Skeletal muscle tissue (tissue), 4 donors: Measurements from ENCODE around the gene GALNT18. TPM values are rescaled to one million over a fixed set of nuclear protein-coding genes. Genes with fewer than 3 reads are reported as not detected.
"Not testable (repeated sequence)": the region's sequence is repeated elsewhere in the genome, so short reads cannot be mapped to it uniquely, and the experiment has no call there.

ENCODE experiments used
- H3K27ac ChIP-seq: one replicate; pipeline ENCODE4 v1.7.0; 2013; ENCODE audit warnings: mild to moderate bottlenecking, low read depth, low read length, inconsistent platforms
- H3K27me3 ChIP-seq, 3 donors: one replicate each; pipeline ENCODE4 v1.7.0; 2013; ENCODE audit warnings: low read length in 3 of 3; ENCODE audit not compliant: control insufficient read depth in 3 of 3, insufficient read depth in 3 of 3
- H3K36me3 ChIP-seq, 3 donors: one replicate each; pipeline ENCODE4 v1.7.0; 2013; ENCODE audit warnings: low read length in 3 of 3; ENCODE audit not compliant: control insufficient read depth in 3 of 3, insufficient read depth in 3 of 3
- H3K4me1 ChIP-seq, 3 donors: one replicate each; pipeline ENCODE4 v1.7.0; 2013; ENCODE audit warnings: low read length in 3 of 3, mild to moderate bottlenecking in 3 of 3; ENCODE audit not compliant: control insufficient read depth in 3 of 3, insufficient read depth in 3 of 3
- H3K4me3 ChIP-seq, 3 donors: one replicate each; pipeline ENCODE4 v1.7.0; 2013; ENCODE audit warnings: low read length in 3 of 3
- H3K9ac ChIP-seq, 3 donors: one replicate each; pipeline ENCODE4 v1.7.0; 2013; ENCODE audit warnings: low read length in 3 of 3, mild to moderate bottlenecking in 3 of 3, moderate library complexity in 2 of 3, low read depth in 1 of 3
- H3K9me3 ChIP-seq, 3 donors: one replicate each; pipeline ENCODE4 v1.7.0; 2013; ENCODE audit warnings: low read length in 3 of 3; ENCODE audit not compliant: control insufficient read depth in 3 of 3
- total RNA-seq: library from RNA; depleted of rRNA; stranded (reverse); fragments of >200 nt; gene quantifications from one replicate; pipeline ENCODE4 v1.2.3, GENCODE V29; 2014
- donor health status: Osteomylitis.

GALNT18 gene
- total RNA-seq, 1 donor from 2014 or later = 9.4 TPM

DNA sequence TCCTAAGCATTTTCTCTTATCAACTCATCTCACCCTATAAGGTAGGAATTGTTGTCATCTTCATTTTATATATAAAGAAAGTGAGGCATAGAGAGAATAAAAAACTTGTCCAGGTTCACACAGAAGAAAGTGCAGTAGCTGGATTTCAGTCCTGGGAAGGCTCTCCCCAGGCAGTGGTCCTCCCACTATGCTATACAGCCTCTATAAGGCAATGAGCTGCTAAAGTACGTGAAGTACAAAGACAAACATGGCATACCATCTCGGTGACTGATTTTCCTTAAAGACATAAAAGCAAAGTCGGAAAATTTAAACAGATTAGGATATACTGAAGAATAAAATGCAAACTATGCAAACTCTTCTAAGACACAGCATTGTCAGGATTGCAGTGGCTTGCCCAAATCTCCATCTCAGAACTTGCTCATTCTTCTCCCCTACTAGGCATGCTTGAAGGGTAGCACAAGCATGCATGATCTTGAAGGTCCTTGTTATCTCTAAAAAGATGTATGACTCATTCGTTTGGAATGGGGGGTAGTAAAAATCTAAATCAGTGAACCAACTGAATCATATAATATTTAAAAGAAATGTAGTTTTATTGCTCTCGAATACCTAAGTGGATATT lies 171.0 kb downstream of the GALNT18 start:
- H3K36me3 ChIP-seq = no peaks in the 10 kb centered on the region
- H3K9ac ChIP-seq = no peak overlapping the region
- H3K27ac ChIP-seq = no peak overlapping the region
- H3K9me3 ChIP-seq = no peaks in the 10 kb centered on the region
- H3K27me3 ChIP-seq = peaks cover 0 to 3% (median 0%) of the 10 kb centered on the region in 3 donors
- no peaks in the 10 kb centered on the region for H3K4me1 ChIP-seq
- H3K4me3 ChIP-seq = no peak overlapping the region

DNA sequence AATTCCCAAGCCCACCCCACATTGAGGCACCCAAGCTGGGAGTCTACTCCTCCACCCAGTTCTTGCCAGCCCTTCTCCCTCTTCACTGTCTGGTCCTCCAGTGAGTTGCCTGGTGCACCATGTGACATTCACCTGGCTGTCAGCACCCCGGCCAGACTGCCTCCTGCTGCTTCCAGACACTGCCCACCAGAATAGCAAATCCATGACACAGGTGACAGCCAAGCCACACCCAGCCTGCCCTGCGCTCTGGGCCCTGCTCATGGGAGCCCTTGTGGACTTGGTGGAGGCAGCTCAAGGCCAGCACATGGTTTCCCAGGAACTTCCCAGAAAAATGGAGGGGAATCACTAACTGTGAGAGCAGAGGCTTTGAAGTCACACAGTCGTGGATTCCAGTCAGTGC lies 172.5 kb downstream of the GALNT18 start:
- Histone ChIP-seq H3K27me3 (peaks cover 0 to 3% (median 0%) of the 10 kb centered on the region in 3 donors), H3K9me3 (no peaks in the 10 kb centered on the region), H3K4me3 (no peak overlapping the region), H3K4me1 (peaks cover 2 to 8% (median 7%) of the 10 kb centered on the region in 3 donors), H3K27ac (no peak overlapping the region), H3K36me3 (no peaks in the 10 kb centered on the region), H3K9ac (no peak overlapping the region)

DNA sequence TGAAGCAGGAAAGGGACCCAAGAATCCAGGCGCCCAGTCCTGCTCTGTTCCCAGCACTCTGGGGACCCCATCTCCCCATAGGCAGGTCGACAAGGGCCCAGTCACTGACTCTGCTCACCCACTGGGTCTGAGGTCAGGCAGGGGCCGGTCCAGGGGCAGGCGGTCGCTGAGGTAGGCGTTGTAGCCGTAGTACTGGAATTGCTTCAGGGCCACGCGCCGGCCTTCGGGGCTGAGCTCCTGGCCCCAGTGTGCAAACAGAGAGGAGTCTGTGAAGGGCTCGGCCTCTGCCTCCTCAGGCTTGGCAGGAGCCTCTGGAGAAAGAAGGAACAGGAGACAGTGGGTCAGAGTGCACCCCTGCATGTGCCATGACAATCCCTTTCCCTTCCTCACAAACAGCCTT lies 173.2 kb downstream of the GALNT18 start:
- Histone ChIP-seq H3K4me3 (no peak overlapping the region), H3K27me3 (peaks cover 0 to 3% (median 0%) of the 10 kb centered on the region in 3 donors), H3K4me1 (peaks cover 2 to 11% (median 10%) of the 10 kb centered on the region in 3 donors), H3K9me3 (no peaks in the 10 kb centered on the region), H3K27ac (no peak overlapping the region), H3K9ac (no peak overlapping the region), H3K36me3 (no peaks in the 10 kb centered on the region)

DNA sequence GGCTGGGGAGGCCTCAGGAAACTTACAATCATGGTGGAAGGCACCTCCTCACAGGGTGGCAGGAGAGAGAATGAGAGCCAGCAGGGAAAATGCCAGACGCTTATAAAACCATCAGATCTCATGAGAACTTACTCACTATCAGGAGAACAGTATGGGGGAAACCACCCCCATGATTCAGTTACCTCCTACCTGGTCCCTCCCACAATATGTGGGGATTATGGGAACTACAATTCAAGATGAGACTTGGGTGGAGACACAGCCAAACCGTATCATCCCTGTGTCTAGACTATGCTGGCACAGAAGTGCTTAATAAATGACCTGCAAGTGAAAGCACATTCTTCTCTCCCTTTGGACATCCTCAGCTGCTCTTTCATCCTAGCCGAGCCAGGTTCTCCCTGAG lies 174.2 kb downstream of the GALNT18 start:
- H3K9me3 ChIP-seq, H3K27me3 ChIP-seq, H3K4me3 ChIP-seq, H3K36me3 ChIP-seq, H3K9ac ChIP-seq, H3K27ac ChIP-seq: not testable (repeated sequence)
- H3K4me1 ChIP-seq = peaks cover 2 to 11% (median 10%) of the 10 kb centered on the region in 3 donors

DNA sequence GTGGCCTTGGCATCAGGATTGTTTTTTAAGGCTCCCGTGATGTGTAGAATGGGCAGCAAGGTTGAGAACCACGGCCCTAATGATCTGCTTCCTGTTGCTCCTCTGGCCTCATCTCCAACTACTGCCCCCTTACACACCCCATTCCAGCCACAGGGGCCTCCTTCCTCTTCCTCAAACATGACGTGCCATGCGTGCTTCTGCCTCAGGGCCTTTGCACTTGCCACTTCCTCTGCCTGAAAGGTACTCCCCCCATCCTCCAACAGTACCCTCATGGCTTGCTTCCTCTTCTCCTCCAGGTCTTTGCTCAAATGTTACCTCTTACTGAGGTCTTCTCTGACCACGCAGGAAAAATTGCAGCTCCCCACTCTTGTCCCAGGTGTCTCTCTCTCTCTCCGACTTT lies 174.8 kb downstream of the GALNT18 start:
- no peaks in the 10 kb centered on the region for H3K27me3 ChIP-seq
- no peaks in the 10 kb centered on the region for H3K9me3 ChIP-seq
- peaks cover 2 to 11% (median 10%) of the 10 kb centered on the region in 3 donors for H3K4me1 ChIP-seq
- H3K27ac ChIP-seq = no peak overlapping the region
- no peaks in the 10 kb centered on the region for H3K36me3 ChIP-seq
- no peak overlapping the region for H3K9ac ChIP-seq
- no peak overlapping the region for H3K4me3 ChIP-seq

DNA sequence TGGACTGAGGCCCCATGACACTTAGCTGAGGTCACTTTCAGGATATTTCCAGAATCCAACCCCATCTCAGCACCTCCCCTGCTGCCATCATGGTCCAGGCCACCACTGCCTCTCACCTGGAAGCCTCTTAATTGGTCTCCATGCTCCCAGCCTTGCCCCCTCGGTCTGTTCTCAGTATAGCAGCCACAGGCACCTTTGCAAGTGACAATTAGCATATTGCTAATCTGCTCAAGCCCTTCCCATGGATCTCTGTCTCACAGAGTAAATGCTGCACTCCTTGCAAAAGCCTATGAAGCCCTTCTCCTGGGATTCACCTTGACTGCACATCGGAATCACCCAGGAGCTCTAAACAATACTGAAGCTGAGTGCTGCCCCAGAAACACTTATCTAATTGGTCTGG lies 175.2 kb downstream of the GALNT18 start:
- Histone ChIP-seq H3K4me3 (no peak overlapping the region), H3K36me3 (no peaks in the 10 kb centered on the region), H3K27me3 (no peaks in the 10 kb centered on the region), H3K27ac (no peak overlapping the region), H3K9ac (no peak overlapping the region), H3K9me3 (no peaks in the 10 kb centered on the region), H3K4me1 (peaks cover 2 to 11% (median 10%) of the 10 kb centered on the region in 3 donors)

DNA sequence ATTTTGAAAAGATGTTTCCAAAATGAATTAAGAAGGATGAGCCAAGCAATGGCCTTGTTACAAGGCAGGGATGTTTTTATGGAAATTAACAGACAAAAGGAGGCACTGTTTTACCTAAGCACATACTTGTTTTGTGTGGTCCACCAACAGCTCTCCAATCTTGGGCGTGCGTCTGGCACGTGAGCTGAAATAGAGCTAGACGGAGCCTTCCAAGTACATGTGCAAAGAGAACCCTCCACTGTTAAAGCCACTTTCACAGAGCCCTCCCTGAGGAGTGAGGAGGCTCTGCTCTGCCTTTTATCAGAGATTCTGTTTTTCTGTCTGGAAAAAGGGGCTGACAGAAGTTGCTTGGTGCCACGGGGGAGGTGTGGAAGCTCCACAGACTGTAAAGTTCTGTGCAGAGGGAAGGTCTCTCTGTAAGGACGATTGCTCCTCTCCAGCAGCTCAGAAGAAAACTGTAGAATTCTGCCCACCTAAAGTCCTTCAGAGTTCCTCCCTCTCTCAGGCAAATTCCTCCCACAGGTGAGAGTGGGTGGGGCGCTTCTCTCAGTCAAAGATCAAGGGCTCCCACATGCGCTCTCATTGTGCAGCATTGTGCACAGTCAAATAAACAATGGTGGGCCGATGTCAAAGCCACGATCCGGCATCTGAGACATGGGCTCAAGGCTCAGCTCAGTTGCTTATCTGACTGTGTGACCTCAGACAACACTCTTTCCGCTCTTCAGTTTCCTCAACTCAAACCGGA lies 176.2 kb downstream of the GALNT18 start:
- no peak overlapping the region for H3K27ac ChIP-seq
- H3K4me3 ChIP-seq = no peak overlapping the region
- H3K4me1 ChIP-seq = peaks cover 2 to 11% (median 10%) of the 10 kb centered on the region in 3 donors
- no peaks in the 10 kb centered on the region for H3K27me3 ChIP-seq
- H3K36me3 ChIP-seq = no peaks in the 10 kb centered on the region
- no peaks in the 10 kb centered on the region for H3K9me3 ChIP-seq
- no peak overlapping the region for H3K9ac ChIP-seq

DNA sequence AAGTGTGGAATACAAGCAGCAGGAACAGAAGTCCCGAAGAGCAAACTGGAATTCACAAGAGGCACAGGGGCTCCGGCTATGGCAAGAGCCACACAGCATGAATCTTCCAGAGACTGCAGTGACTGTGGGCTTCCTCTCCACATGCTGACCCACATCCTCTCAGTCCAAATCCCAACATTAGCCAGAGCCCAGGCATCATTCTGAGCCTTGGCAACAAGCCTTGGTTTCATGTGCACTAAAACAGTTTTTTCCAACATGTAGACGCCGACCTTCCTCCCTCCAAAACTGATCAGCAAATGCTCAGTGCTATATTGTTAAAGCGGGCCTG lies 177.0 kb downstream of the GALNT18 start:
- H3K4me1 ChIP-seq = peaks cover 2 to 11% (median 10%) of the 10 kb centered on the region in 3 donors
- H3K27ac ChIP-seq = no peak overlapping the region
- no peaks in the 10 kb centered on the region for H3K27me3 ChIP-seq
- H3K9ac ChIP-seq = no peak overlapping the region
- no peaks in the 10 kb centered on the region for H3K36me3 ChIP-seq
- H3K9me3 ChIP-seq = no peaks in the 10 kb centered on the region
- H3K4me3 ChIP-seq = no peak overlapping the region

DNA sequence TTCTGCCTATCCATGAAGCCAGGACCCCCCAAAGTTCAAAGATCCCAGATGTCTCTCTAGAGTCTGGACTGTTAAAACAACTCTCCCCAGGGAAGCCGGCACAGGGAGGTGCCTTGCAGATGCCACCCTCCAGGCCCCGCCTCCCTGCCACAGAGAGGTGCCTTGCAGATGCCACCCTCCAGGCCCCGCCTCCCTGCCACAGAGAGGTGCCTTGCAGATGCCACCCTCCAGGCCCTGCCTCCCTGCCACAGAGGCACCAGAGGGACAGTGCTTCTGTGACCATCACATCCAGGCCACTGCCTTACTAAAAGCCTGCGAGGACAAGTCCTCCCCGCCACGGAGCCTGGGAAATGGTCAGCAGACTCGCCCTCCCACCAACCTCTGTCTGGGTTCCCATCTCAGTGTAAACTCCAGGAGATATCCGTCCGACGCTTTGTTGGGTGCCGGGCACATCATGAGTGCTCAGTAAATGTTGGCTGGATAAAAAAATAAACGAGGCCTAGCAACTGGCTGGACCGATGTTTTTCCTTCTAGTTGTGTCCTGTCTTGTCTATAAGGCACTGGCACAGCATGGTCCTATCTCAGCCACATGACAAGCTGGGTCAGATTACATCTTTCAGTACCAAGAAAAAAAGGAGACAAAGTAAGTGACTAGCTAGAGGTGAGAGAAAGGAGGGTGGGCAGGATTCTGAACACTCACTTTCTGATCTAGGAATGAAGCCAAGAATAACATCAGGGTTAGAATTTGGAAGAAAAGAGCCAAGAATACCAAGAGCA lies 177.6 kb downstream of the GALNT18 start:
- H3K36me3 ChIP-seq = no peaks in the 10 kb centered on the region
- no peaks in the 10 kb centered on the region for H3K9me3 ChIP-seq
- H3K27ac ChIP-seq = no peak overlapping the region
- no peak overlapping the region for H3K4me3 ChIP-seq
- H3K27me3 ChIP-seq = no peaks in the 10 kb centered on the region
- peaks cover 2 to 11% (median 10%) of the 10 kb centered on the region in 3 donors for H3K4me1 ChIP-seq
- H3K9ac ChIP-seq = no peak overlapping the region

DNA sequence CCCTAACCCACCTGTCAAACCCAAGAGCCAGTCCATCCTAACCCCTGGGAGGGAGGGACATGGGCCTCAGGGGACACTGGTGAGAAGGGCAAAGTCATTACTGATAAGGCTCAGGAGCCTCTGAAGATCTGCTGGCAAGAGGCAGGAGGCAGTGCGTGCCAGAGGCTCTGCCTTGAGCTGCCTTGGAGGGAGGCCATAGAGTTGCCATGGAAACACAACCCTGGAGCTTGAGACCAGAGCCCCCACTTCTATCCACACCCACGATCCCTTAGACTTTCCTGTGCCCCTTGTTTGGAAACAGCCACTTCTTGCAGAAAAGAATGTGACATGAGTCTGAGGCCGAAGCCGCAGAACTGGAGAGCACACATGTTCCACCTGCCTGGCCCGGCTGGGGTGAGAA lies 179.0 kb downstream of the GALNT18 start:
- Histone ChIP-seq H3K4me3 (no peak overlapping the region), H3K27me3 (no peaks in the 10 kb centered on the region), H3K9ac (no peak overlapping the region), H3K36me3 (no peaks in the 10 kb centered on the region), H3K4me1 (peaks cover 2 to 11% (median 10%) of the 10 kb centered on the region in 3 donors), H3K9me3 (no peaks in the 10 kb centered on the region), H3K27ac (no peak overlapping the region)
